Activated CD8-positive, alpha-beta T cell treated with anti-CD3 and anti-CD28 coated beads for 36 hours (primary cell): Measurements from ENCODE around the gene MAP3K7. TPM values are rescaled to one million over a fixed set of nuclear protein-coding genes. Genes with fewer than 3 reads are reported as not detected.

ENCODE experiments used
- ATAC-seq: fragments of 200-7000 bp; cut with Tn5 transposase; one replicate; pipeline ENCODE4 v1.10.0; 2021; ENCODE audit warnings: mild to moderate bottlenecking, moderate library complexity
- CTCF ChIA-PET: fragments of 350-600 bp; sonication (Branson Sonifier 250); formaldehyde crosslinking; loops from one replicate; lab custom pipeline; 2021; ENCODE audit warnings: antibody characterized with exemption; lab: Charles Lee
- POLR2A ChIA-PET: fragments of 350-600 bp; sonication (Branson Sonifier 250); formaldehyde crosslinking; loops from one replicate; lab custom pipeline; 2021; ENCODE audit warnings: antibody characterized with exemption; lab: Charles Lee
- DNase-seq: peaks from one replicate; pipeline ENCODE4 v3.0.0-alpha.2; 2020
- H3K27ac Mint-ChIP-seq: one replicate; pipeline ENCODE4 v1.8.0; 2021; ENCODE audit warnings: mild to moderate bottlenecking, mixed read lengths
- H3K27me3 Mint-ChIP-seq: one replicate; pipeline ENCODE4 v1.8.0; 2021; ENCODE audit warnings: mixed read lengths
- H3K36me3 Mint-ChIP-seq: one replicate; pipeline ENCODE4 v1.8.0; 2021; ENCODE audit warnings: low read depth, mixed read lengths
- H3K4me1 Mint-ChIP-seq: one replicate; pipeline ENCODE4 v1.8.0; 2021; ENCODE audit warnings: low read depth, mixed read lengths
- H3K4me3 Mint-ChIP-seq: one replicate; pipeline ENCODE4 v1.8.0; 2021; ENCODE audit warnings: mild to moderate bottlenecking, moderate library complexity, mixed read lengths
- H3K9me3 Mint-ChIP-seq: one replicate; pipeline ENCODE4 v1.8.0; 2021; ENCODE audit warnings: mixed read lengths
- intact Hi-C: fragments of 100-400 bp; cut with micrococcal nuclease; formaldehyde crosslinking; loops from one replicate; pipeline ENCODE4 v1.10.0; 2022
- total RNA-seq, 2 experiments: library from RNA; stranded (reverse); gene quantifications; one replicate each; pipeline ENCODE4 v1.2.3, GENCODE V29; 2021
- TF ChIP-seq, protein P1 (sequence below): fragments of 200-600 bp; IDR thresholded peaks from one replicate; pipeline ENCODE4 v1.8.0; 2022; ENCODE audit warnings: antibody characterized with exemption, mild to moderate bottlenecking

Gene MAP3K7
- total RNA-seq, 2 experiments from 2014 or later = 22.1 to 22.8 TPM

DNA sequence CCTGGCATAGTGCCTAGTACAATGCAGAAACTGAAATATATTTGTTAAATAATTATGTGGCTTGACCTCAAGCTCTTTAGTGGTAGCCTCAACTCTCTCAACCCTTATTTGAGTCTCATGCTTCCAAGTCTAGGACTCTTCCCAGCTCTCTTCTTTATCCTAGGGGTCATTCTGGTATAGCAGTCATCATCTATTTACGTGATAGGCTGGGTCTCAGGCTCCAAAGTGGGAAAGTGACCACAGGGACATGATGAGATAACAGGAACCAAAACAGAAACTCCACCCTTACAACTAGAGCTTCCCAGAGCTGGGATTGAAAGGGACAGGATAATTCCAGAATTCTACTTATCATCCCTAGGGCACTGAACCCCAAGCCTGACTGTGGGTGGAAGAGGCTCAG is 17.7 kb upstream of the MAP3K7 start:
- CTCF ChIA-PET = interaction anchor here (0.9 kb wide), 1 partner anchor 12 kb away, joined by 3 read pairs; no protein-coding TSS in a partner anchor
- H3K9me3 Mint-ChIP-seq = no peaks in the 10 kb centered on the region
- no peak overlapping the region for H3K4me3 Mint-ChIP-seq
- TF ChIP-seq, protein P1, sequence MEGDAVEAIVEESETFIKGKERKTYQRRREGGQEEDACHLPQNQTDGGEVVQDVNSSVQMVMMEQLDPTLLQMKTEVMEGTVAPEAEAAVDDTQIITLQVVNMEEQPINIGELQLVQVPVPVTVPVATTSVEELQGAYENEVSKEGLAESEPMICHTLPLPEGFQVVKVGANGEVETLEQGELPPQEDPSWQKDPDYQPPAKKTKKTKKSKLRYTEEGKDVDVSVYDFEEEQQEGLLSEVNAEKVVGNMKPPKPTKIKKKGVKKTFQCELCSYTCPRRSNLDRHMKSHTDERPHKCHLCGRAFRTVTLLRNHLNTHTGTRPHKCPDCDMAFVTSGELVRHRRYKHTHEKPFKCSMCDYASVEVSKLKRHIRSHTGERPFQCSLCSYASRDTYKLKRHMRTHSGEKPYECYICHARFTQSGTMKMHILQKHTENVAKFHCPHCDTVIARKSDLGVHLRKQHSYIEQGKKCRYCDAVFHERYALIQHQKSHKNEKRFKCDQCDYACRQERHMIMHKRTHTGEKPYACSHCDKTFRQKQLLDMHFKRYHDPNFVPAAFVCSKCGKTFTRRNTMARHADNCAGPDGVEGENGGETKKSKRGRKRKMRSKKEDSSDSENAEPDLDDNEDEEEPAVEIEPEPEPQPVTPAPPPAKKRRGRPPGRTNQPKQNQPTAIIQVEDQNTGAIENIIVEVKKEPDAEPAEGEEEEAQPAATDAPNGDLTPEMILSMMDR = no peak
- intact Hi-C loops = no loop called here
- H3K4me1 Mint-ChIP-seq = no peaks in the 10 kb centered on the region
- DNase-seq = no peak
- ATAC-seq = no peak
- POLR2A ChIA-PET = interaction anchor here (0.9 to 1.0 kb wide), 2 partner anchors 9 to 18 kb away, joined by 4 read pairs; partner anchors contain the start of gene MAP3K7
- peaks cover 28% of the 10 kb centered on the region for H3K27me3 Mint-ChIP-seq
- no peak overlapping the region for H3K27ac Mint-ChIP-seq
- H3K36me3 Mint-ChIP-seq = no peaks in the 10 kb centered on the region

DNA sequence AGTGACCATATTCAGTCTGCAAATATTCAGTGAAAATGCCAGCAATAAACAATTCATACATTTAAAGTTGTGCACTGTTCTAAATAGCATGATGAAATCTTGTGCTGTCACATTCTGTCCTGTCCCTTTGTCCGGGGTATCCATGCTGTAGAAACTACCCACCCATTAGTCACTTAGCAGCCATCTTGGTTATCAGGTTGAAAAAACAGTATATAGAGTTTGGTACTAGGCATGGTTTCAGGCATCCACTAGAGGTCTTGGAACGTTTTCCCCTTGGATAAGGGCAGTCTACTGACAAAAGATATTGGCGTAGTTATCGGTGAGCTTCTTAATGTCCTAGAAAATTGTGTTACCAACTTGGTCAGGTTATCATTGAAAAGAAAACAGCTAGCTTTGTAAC is 12.3 kb upstream of the MAP3K7 start:
- TF ChIP-seq, protein P1 = no peak
- Mint-ChIP-seq H3K27me3 (peaks cover 30% of the 10 kb centered on the region), H3K4me3 (no peak overlapping the region), H3K9me3 (no peaks in the 10 kb centered on the region), H3K36me3 (no peaks in the 10 kb centered on the region), H3K27ac (no peak overlapping the region), H3K4me1 (no peaks in the 10 kb centered on the region)
- intact Hi-C loops = no loop called here
- no peak for DNase-seq
- ChIA-PET POLR2A (interaction anchor here (2.1 kb wide), 1 partner anchor 12 kb away, joined by 6 read pairs; the partner anchor contains the start of gene MAP3K7), CTCF (interaction anchor here (1.2 kb wide), 1 partner anchor 120 kb away, joined by 3 read pairs; no protein-coding TSS in a partner anchor)
- no peak for ATAC-seq

DNA sequence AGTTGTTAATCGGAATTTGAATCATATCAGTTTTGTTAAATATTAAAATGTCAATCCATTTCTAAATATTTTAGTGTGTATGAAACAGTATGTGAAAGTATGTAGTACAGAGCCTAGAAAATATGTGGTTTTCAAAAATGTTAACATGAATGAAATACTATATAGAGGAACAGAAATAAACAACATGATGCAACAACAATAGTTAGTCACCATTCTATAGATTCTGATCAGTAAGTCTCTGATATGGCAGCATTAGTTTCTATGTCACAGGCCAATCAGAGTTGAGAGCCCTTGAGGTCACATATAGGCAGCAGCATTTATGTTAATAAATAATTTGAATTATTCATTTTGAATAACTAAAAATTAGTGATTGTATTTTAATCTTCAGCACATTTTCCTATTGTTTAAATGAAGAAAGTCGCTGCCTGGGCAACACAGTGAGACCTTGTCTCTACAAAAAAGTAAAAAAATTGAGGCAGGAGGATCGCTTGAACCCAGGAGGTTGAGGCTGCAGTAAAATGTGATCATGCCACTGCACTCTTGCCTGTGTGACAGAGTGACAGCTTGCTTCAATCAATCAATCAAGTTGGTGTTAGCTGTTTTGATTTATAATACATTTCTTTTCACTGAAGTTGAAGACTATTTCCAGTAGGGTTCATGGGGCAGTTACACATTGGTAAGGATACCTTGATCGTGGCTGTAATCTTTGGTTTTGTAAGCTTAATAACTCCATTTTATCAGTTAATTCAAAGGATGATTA is 11.5 kb upstream of the MAP3K7 start:
- CTCF ChIA-PET = interaction anchor here (1.2 kb wide), 1 partner anchor 119 kb away, joined by 3 read pairs; no protein-coding TSS in a partner anchor
- Mint-ChIP-seq H3K27me3 (peaks cover 32% of the 10 kb centered on the region), H3K4me3 (no peak overlapping the region), H3K9me3 (no peaks in the 10 kb centered on the region), H3K36me3 (no peaks in the 10 kb centered on the region), H3K4me1 (no peaks in the 10 kb centered on the region), H3K27ac (no peak overlapping the region)
- TF ChIP-seq, protein P1 = no peak
- POLR2A ChIA-PET = interaction anchor here (2.1 kb wide), 1 partner anchor 11 kb away, joined by 6 read pairs; the partner anchor contains the start of gene MAP3K7
- intact Hi-C loops = no loop called here
- ATAC-seq (no peak), DNase-seq (no peak)

DNA sequence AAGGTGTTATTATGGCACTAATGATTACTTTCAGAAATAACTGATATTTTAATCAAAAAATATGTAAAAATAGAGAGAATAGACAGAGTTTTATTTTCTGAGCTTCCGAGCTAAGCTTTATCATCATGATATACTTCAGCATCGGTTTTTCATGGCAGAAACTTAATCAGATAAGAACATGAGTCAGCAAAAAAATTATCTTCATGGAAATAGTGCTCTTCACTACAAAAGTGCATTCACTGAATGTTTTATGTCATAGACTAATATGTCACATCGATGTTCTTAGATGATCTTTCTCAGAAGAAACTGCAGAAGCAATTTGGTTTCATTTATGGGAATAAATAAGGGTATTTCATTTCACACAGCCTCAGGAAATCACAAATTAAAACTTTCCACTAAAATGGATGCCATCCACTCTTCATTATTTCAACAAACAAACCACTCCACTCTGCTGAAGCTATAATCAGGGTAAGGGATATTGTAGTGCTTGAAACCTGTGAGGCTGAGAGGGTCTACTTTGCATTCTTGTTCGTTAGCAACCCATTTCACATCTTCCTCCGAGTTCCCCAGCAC is 10.2 kb upstream of the MAP3K7 start:
- H3K9me3 Mint-ChIP-seq = no peaks in the 10 kb centered on the region
- peaks cover 29% of the 10 kb centered on the region for H3K27me3 Mint-ChIP-seq
- no peak overlapping the region for H3K4me3 Mint-ChIP-seq
- ATAC-seq (no peak), DNase-seq (no peak)
- no peaks in the 10 kb centered on the region for H3K36me3 Mint-ChIP-seq
- POLR2A ChIA-PET = interaction anchor here (0.6 to 1.1 kb wide), 3 partner anchors 13 to 1579 kb away, joined by 3 to 5 read pairs (median 3); no protein-coding TSS in a partner anchor
- H3K27ac Mint-ChIP-seq = no peak overlapping the region
- H3K4me1 Mint-ChIP-seq = no peaks in the 10 kb centered on the region
- CTCF ChIA-PET = interaction anchor here (1.0 kb wide), 1 partner anchor 10 kb away, joined by 3 read pairs; the partner anchor contains the start of gene MAP3K7
- intact Hi-C loops = no loop called here
- TF ChIP-seq, protein P1 = no peak
